ENCODE data around the gene MYPN.

- TF ChIP-seq CTCF (IDR thresholded peaks at IDR 0.05) (no peak), ZFX (IDR thresholded peaks at IDR 0.05; ENCODE audit: borderline replicate concordance) (no peak)
Observed at GRCh38 chr10:68249297-68249696, 140.0 kb downstream of the MYPN start.

Measured in 22Rv1 (cell line).